Measurements from ENCODE around the gene ENPEP. TPM values are rescaled to one million over a fixed set of nuclear protein-coding genes. Genes with fewer than 3 reads are reported as not detected.
"Not testable (repeated sequence)": the region's sequence is repeated elsewhere in the genome, so short reads cannot be mapped to it uniquely, and the experiment has no call there.

The ENPEP gene
- polyA plus RNA-seq, 1 experiment: 0.14 TPM

GRCh38 chr4:110543577-110543976 is 67.6 kb downstream of the ENPEP start:
- H3K27me3 ChIP-seq (ENCODE audit: control insufficient read depth, insufficient read depth, low read length): no peaks in the 10 kb centered on the region
- POLR2A ChIA-PET: no interaction called here
- no peak for TF ChIP-seq CTCF (IDR thresholded peaks at IDR 0.05; ENCODE audit: low read depth, low read length)
- no peak overlapping the region for H3K4me3 ChIP-seq (ENCODE audit: low read depth, low read length)
- no peak for DNase-seq (ENCODE audit: low read depth, low spot score)
- CTCF ChIA-PET: interaction anchor here (0.7 to 1.8 kb wide), 2 partner anchors 25 to 42 kb away, joined by 4 to 6 read pairs; no protein-coding TSS in a partner anchor
- H3K9me3 ChIP-seq (ENCODE audit: control insufficient read depth, insufficient read depth, low read length): no peaks in the 10 kb centered on the region
- H3K27ac ChIP-seq (ENCODE audit: low read depth, low read length): no peak overlapping the region

GRCh38 chr4:110544594-110544993 is 68.6 kb downstream of the ENPEP start:
- CTCF ChIA-PET: interaction anchor here (1.2 kb wide), 1 partner anchor 26 kb away, joined by 4 read pairs; no protein-coding TSS in a partner anchor
- no peak overlapping the region for H3K4me3 ChIP-seq (ENCODE audit: low read depth, low read length)
- H3K27ac ChIP-seq (ENCODE audit: low read depth, low read length): no peak overlapping the region
- H3K27me3 ChIP-seq (ENCODE audit: control insufficient read depth, insufficient read depth, low read length): no peaks in the 10 kb centered on the region
- no peak for TF ChIP-seq CTCF (IDR thresholded peaks at IDR 0.05; ENCODE audit: low read depth, low read length)
- no peak for DNase-seq (ENCODE audit: low read depth, low spot score)
- POLR2A ChIA-PET: no interaction called here
- no peaks in the 10 kb centered on the region for H3K9me3 ChIP-seq (ENCODE audit: control insufficient read depth, insufficient read depth, low read length)

- ChIA-PET POLR2A (interaction anchor here (0.6 kb wide), 1 partner anchor 35 kb away, joined by 6 read pairs; no protein-coding TSS in a partner anchor), CTCF (no interaction called here)
- Histone ChIP-seq H3K4me3 (ENCODE audit: low read depth, low read length) (no peak overlapping the region), H3K27ac (ENCODE audit: low read depth, low read length) (no peak overlapping the region), H3K9me3 (ENCODE audit: control insufficient read depth, insufficient read depth, low read length) (no peaks in the 10 kb centered on the region), H3K27me3 (ENCODE audit: control insufficient read depth, insufficient read depth, low read length) (no peaks in the 10 kb centered on the region)
- no peak for DNase-seq (ENCODE audit: low read depth, low spot score)
- no peak for TF ChIP-seq CTCF (IDR thresholded peaks at IDR 0.05; ENCODE audit: low read depth, low read length)
Observed at GRCh38 chr4:110550260-110550659, 74.3 kb downstream of the ENPEP start.

- POLR2A ChIA-PET: no interaction called here
- no peak overlapping the region for H3K4me3 ChIP-seq (ENCODE audit: low read depth, low read length)
- DNase-seq (ENCODE audit: low read depth, low spot score): no peak
- no peak for TF ChIP-seq CTCF (IDR thresholded peaks at IDR 0.05; ENCODE audit: low read depth, low read length)
- H3K27ac ChIP-seq (ENCODE audit: low read depth, low read length): no peak overlapping the region
- no peaks in the 10 kb centered on the region for H3K9me3 ChIP-seq (ENCODE audit: control insufficient read depth, insufficient read depth, low read length)
- CTCF ChIA-PET: interaction anchor here (0.6 to 1.2 kb wide), 2 partner anchors 32 to 36 kb away, joined by 3 read pairs; no protein-coding TSS in a partner anchor
- no peaks in the 10 kb centered on the region for H3K27me3 ChIP-seq (ENCODE audit: control insufficient read depth, insufficient read depth, low read length)
Observed at GRCh38 chr4:110553197-110553596, 77.2 kb downstream of the ENPEP start.

- no peak for DNase-seq (ENCODE audit: low read depth, low spot score)
- no peak for TF ChIP-seq CTCF (IDR thresholded peaks at IDR 0.05; ENCODE audit: low read depth, low read length)
- Histone ChIP-seq H3K27ac (ENCODE audit: low read depth, low read length) (no peak overlapping the region), H3K4me3 (ENCODE audit: low read depth, low read length) (no peak overlapping the region), H3K27me3 (ENCODE audit: control insufficient read depth, insufficient read depth, low read length) (no peaks in the 10 kb centered on the region), H3K9me3 (ENCODE audit: control insufficient read depth, insufficient read depth, low read length) (no peaks in the 10 kb centered on the region)
- ChIA-PET CTCF (no interaction called here), POLR2A (no interaction called here)
Observed at GRCh38 chr4:110567214-110567613, 91.3 kb downstream of the ENPEP start.

GRCh38 chr4:110576696-110577095 is 100.7 kb downstream of the ENPEP start:
- H3K4me3 ChIP-seq (ENCODE audit: low read depth, low read length); H3K27ac ChIP-seq (ENCODE audit: low read depth, low read length); H3K27me3 ChIP-seq (ENCODE audit: control insufficient read depth, insufficient read depth, low read length); POLR2A ChIA-PET; CTCF ChIA-PET; H3K9me3 ChIP-seq (ENCODE audit: control insufficient read depth, insufficient read depth, low read length); DNase-seq (ENCODE audit: low read depth, low spot score): not testable (repeated sequence)

All from AG04450 (cell line).